Measurements from ENCODE around the gene HECA. TPM values are rescaled to one million over a fixed set of nuclear protein-coding genes. Genes with fewer than 3 reads are reported as not detected.
A peak's percentile ranks its signal among the peaks of the same experiment; 100 is the strongest.

HECA gene
- total and polyA plus RNA-seq, 10 of the 15 experiments (the other 5 are each of a cell fraction or from before 2014, with no cell fraction given) = 0.52 to 7.2 (median 2.7) TPM

GRCh38 chr6:139129284-139129683, 5.6 kb upstream of the HECA start (continued):
- no peak for TF ChIP-seq CHD1 (IDR thresholded peaks at IDR 0.05; ENCODE audit: low read depth, low read length)
- no peak for TF ChIP-seq CBX3 (IDR thresholded peaks at IDR 0.05; ENCODE audit: borderline replicate concordance, low read depth)
- no peak for TF ChIP-seq CHD4 (IDR thresholded peaks at IDR 0.05)

- no peaks in the 10 kb centered on the region; the same call in 2 of the 3 replicates for H3K9me3 ChIP-seq (replicated peaks; ENCODE audit: control insufficient read depth, insufficient read depth, low read length)
- H3K4me3 ChIP-seq = no peak overlapping the region
- 0% methylated on average over 6 of the region's 6 CpGs for WGBS (ENCODE audit: insufficient coverage, insufficient replicate concordance, low lambda C conversion rate, missing lambda C conversion rate)
- H3K79me2 ChIP-seq (ENCODE audit: control insufficient read depth, insufficient read depth, low read length) = no peaks in the 10 kb centered on the region
- peaks cover 6% of the 10 kb centered on the region for H3K4me1 ChIP-seq (ENCODE audit: control insufficient read depth, insufficient read depth, low read length)
- no peak for ATAC-seq
- no peak overlapping the region for H3K27ac ChIP-seq (ENCODE audit: control insufficient read depth, insufficient read depth)
- RAD21 ChIA-PET (ENCODE audit: unreplicated experiment) = interaction anchor here (1.1 to 2.0 kb wide), 4 partner anchors 86 to 241 kb away, joined by 3 to 11 read pairs (median 4); no protein-coding TSS in a partner anchor
- TF ChIP-seq NR2F1 (conservative IDR thresholded peaks at IDR 0.05) (0 out of 2 replicates have a peak, but pooled peaks have one; percentile 35), RUNX3 (IDR thresholded peaks at IDR 0.05; ENCODE audit: low read length) (no peak), HDGF (IDR thresholded peaks at IDR 0.05) (no peak), RBBP5 (conservative IDR thresholded peaks at IDR 0.05) (no peak), POLR2AphosphoS2 (IDR thresholded peaks at IDR 0.05; ENCODE audit: low read depth, low read length) (no peak), CBX3 (IDR thresholded peaks at IDR 0.05; ENCODE audit: borderline replicate concordance, low read depth) (no peak), NBN (IDR thresholded peaks at IDR 0.05) (0 out of 2 replicates have a peak, but pooled peaks have one; percentile 36), MXI1 (IDR thresholded peaks at IDR 0.05; ENCODE audit: low read depth, low read length) (no peak), MEF2A (IDR thresholded peaks at IDR 0.05; ENCODE audit: insufficient read depth, low read depth, low read length) (peak; percentile 72), HSF1 (IDR thresholded peaks at IDR 0.05; ENCODE audit: low read depth, low read length) (no peak), CEBPB (IDR thresholded peaks at IDR 0.05; ENCODE audit: borderline replicate concordance in 1 of 2, low read depth in 2 of 2, low read length in 2 of 2) (no peak), MEF2B (IDR thresholded peaks at IDR 0.05; ENCODE audit: partially characterized antibody, poor library complexity, severe bottlenecking) (peak; percentile 56), HDAC6 (IDR thresholded peaks at IDR 0.05; ENCODE audit: unreplicated experiment) (no peak), BCL3 (IDR thresholded peaks at IDR 0.05; ENCODE audit: borderline replicate concordance, insufficient read depth, low read depth, low read length, poor library complexity, severe bottlenecking) (no peak), ZNF217 (IDR thresholded peaks at IDR 0.05) (peak; percentile 80), NFIC (IDR thresholded peaks at IDR 0.05; ENCODE audit: low read depth, low read length) (no peak), USF2 (IDR thresholded peaks at IDR 0.05; ENCODE audit: borderline replicate concordance, low read depth, low read length) (no peak)
- BruUV-seq (replicated peaks) = no TSS peak
- intact Hi-C loops (cut with micrococcal nuclease; ENCODE audit: unreplicated experiment) (no loop called here), in situ Hi-C loops (cut with MboI) (no loop called here)
- CTCF ChIA-PET = interaction anchor here (0.7 to 1.6 kb wide), 8 partner anchors 13 to 328 kb away, joined by 3 to 8 read pairs (median 4); no protein-coding TSS in a partner anchor
- H3K4me2 ChIP-seq (ENCODE audit: control insufficient read depth, insufficient read depth) = peak overlapping the region; percentile 47
- POLR2A ChIA-PET = interaction anchor here (0.5 kb wide), 1 partner anchor 214 kb away, joined by 4 read pairs; no protein-coding TSS in a partner anchor
- no peaks in the 10 kb centered on the region for H4K20me1 ChIP-seq (ENCODE audit: control insufficient read depth, insufficient read depth)
- H3K36me3 ChIP-seq (ENCODE audit: control insufficient read depth in 2 of 2, insufficient read depth in 2 of 2, low read length in 1 of 2) = no peaks in the 10 kb centered on the region
- SMC1A ChIA-PET (ENCODE audit: uncharacterized antibody, unreplicated experiment) = interaction anchor here (0.6 to 2.4 kb wide), 7 partner anchors 9 to 242 kb away, joined by 3 to 8 read pairs (median 5); partner anchors contain the start of gene CITED2
- no peak for DNase-seq (ENCODE audit: low read depth, low spot score)
- no peak for FAIRE-seq
- H3K9ac ChIP-seq (ENCODE audit: control insufficient read depth, insufficient read depth, low read length) = no peak overlapping the region
- no peak overlapping the region for H2AFZ ChIP-seq (ENCODE audit: control insufficient read depth, low read depth, low read length)
- no peaks in the 10 kb centered on the region for H3K27me3 ChIP-seq (replicated peaks in 1 of 2; ENCODE audit: control insufficient read depth in 2 of 2, insufficient read depth in 2 of 2, low read length in 1 of 2)
Observed at GRCh38 chr6:139131736-139132280, 3.1 kb upstream of the HECA start.
